ENCODE measurements around the gene ACSL5. TPM values are rescaled to one million over a fixed set of nuclear protein-coding genes. Genes with fewer than 3 reads are reported as not detected.

Gene ACSL5
- total and polyA plus RNA-seq, 2 of the 8 experiments (the other 6 are each of a cell fraction or from before 2014, with no cell fraction given): not detected

DNA sequence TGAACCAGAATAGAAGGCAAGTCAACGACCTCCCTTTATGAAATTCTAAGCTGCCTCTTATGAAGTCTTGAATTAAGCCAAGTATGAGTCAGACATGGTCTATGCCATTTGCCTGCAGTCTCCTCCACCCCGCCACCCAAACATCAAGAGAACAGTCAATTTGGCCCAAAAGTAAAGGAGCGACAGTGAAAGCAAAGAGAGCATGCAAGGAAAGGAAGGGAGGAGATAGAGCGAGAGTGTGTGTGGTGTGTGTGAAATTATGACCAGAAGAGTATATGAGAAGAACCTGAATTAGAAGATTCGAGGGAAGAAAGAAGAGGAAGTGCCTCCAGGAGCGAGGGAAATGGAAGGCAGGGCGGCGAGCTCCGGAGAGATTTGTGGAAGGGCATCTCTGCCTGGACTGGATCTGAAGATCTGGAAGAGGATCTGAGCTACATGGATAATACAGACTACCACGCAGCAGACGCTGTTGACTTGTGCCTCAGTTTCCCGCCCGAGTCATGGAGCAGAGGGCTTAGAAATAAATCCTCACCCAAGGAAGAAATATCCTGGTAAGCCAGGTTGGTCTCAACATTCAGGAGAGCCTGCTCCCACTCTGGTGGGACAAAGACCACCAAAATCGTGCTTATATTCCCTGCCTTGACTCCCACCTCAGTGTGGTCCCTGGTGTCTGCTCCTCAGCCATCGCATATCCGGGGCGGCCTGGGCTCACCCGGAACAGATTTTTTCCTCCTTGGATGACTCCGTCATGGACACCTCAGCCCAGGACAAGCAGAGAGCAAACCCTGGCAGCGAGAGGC is 72.3 kb downstream of the ACSL5 start (continued):
- TF ChIP-seq ATF2 (IDR thresholded peaks at IDR 0.05; ENCODE audit: low read length): no peak
